ENCODE measurements around the gene METTL16. TPM values are rescaled to one million over a fixed set of nuclear protein-coding genes. Genes with fewer than 3 reads are reported as not detected.

METTL16 gene
- total RNA-seq, 1 experiment from 2014 or later = 37.6 TPM

- CTCF ChIA-PET = no interaction called here
- POLR2A ChIA-PET = no interaction called here
These were observed 36.6 kb downstream of the METTL16 start for GRCh38 chr17:2475056-2475455.

DNA sequence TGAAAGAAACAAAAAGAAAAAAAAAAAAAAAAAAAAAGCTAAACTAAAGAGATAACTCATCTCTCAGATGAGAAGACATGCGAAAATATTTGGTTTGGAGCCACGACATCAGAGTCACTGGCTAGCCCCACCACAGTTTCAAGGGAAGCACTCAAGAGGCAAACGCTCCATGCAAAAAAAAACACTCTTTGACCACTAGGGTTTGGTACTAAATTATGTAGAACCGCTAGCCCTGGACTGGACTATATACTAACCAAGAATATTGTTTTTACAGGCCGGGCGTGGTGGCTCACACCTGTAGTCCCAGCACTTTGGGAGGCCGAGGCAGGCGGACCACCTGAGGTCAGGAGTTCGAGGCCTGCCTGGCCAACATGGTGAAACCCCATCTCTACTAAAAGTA, 37.3 kb downstream of the METTL16 start:
- Histone ChIP-seq H3K4me2 (ENCODE audit: low read length) (no peak overlapping the region), H3K4me3 (replicated peaks in 1 of 2; ENCODE audit: low read depth in 1 of 2, low read length in 2 of 2) (no peak overlapping the region), H4K20me1 (ENCODE audit: insufficient read depth) (no peaks in the 10 kb centered on the region), H3K36me3 (ENCODE audit: control insufficient read depth in 1 of 2, insufficient read depth in 2 of 2, low read length in 2 of 2) (peaks cover 10 to 25% of the 10 kb centered on the region in 2 experiments; a peak in 2 of 4 replicates), H3K79me2 (ENCODE audit: insufficient read depth, low read length) (peaks cover 24% of the 10 kb centered on the region), H3K9me2 (ENCODE audit: insufficient read depth) (no peaks in the 10 kb centered on the region), H3K9me3 (ENCODE audit: control insufficient read depth in 1 of 2, insufficient read depth in 1 of 2, low read depth in 1 of 2, low read length in 2 of 2) (no peaks in the 10 kb centered on the region), H3K27ac (ENCODE audit: low read depth, low read length) (no peak overlapping the region), H3K9ac (ENCODE audit: low read length) (no peak overlapping the region), H3K4me1 (ENCODE audit: control insufficient read depth in 1 of 2, insufficient read depth in 2 of 2, low read length in 2 of 2) (no peaks in the 10 kb centered on the region), H3K27me3 (ENCODE audit: insufficient read depth, low read length) (no peaks in the 10 kb centered on the region), H2AFZ (ENCODE audit: low read depth, low read length, poor library complexity, severe bottlenecking) (no peak overlapping the region)
- TF ChIP-seq CTCF (IDR thresholded peaks at IDR 0.05 in 2 of 3, conservative IDR thresholded peaks at IDR 0.05 in 1 of 3; ENCODE audit: borderline replicate concordance in 1 of 3, insufficient read depth in 1 of 3, low read depth in 2 of 3, low read length in 2 of 3) (0 out of 6 replicates have a peak, but pooled peaks of 1 of the 3 experiments have one; percentile 10), SIN3A (IDR thresholded peaks at IDR 0.05; ENCODE audit: low read depth) (no peak), POLR2AphosphoS5 (IDR thresholded peaks at IDR 0.05; ENCODE audit: low read depth, low read length) (no peak), CEBPB (IDR thresholded peaks at IDR 0.05; ENCODE audit: low read depth) (no peak)
- intact Hi-C loops (cut with micrococcal nuclease) = no loop called here
- RAD21 ChIA-PET (ENCODE audit: low non-redundant PET in 1 of 2, low total read pairs in 2 of 2, uncharacterized antibody in 2 of 2, unreplicated experiment in 2 of 2) = no interaction called here
- ATAC-seq = no peak
- no TSS peak for BruUV-seq (replicated peaks)
- DNase-seq (ENCODE audit: low read depth, low spot score) = no peak
- CTCF ChIA-PET = no interaction called here
- POLR2A ChIA-PET = no interaction called here

More at GRCh38 chr17:2475056-2475455, 36.6 kb downstream of the METTL16 start:
- intact Hi-C loops (cut with micrococcal nuclease) = no loop called here
- DNase-seq (ENCODE audit: low read depth, low spot score) (no peak), ATAC-seq (no peak)
- no TSS peak for BruUV-seq (replicated peaks)
- Histone ChIP-seq H3K4me1 (ENCODE audit: control insufficient read depth in 1 of 2, insufficient read depth in 2 of 2, low read length in 2 of 2) (no peaks in the 10 kb centered on the region), H2AFZ (ENCODE audit: low read depth, low read length, poor library complexity, severe bottlenecking) (no peak overlapping the region), H3K9me3 (ENCODE audit: control insufficient read depth in 1 of 2, insufficient read depth in 1 of 2, low read depth in 1 of 2, low read length in 2 of 2) (no peaks in the 10 kb centered on the region), H3K4me2 (ENCODE audit: low read length) (no peak overlapping the region), H3K9ac (ENCODE audit: low read length) (no peak overlapping the region), H3K79me2 (ENCODE audit: insufficient read depth, low read length) (peaks cover 29% of the 10 kb centered on the region), H3K27ac (ENCODE audit: low read depth, low read length) (no peak overlapping the region), H3K9me2 (ENCODE audit: insufficient read depth) (no peaks in the 10 kb centered on the region), H4K20me1 (ENCODE audit: insufficient read depth) (no peaks in the 10 kb centered on the region), H3K27me3 (ENCODE audit: insufficient read depth, low read length) (no peaks in the 10 kb centered on the region), H3K36me3 (ENCODE audit: control insufficient read depth in 1 of 2, insufficient read depth in 2 of 2, low read length in 2 of 2) (peaks cover 10 to 18% of the 10 kb centered on the region in 2 experiments; a peak in 2 of 4 replicates), H3K4me3 (replicated peaks in 1 of 2; ENCODE audit: low read depth in 1 of 2, low read length in 2 of 2) (no peak overlapping the region)
- RAD21 ChIA-PET (ENCODE audit: low non-redundant PET in 1 of 2, low total read pairs in 2 of 2, uncharacterized antibody in 2 of 2, unreplicated experiment in 2 of 2) = no interaction called here
- TF ChIP-seq POLR2A (IDR thresholded peaks at IDR 0.05; ENCODE audit: borderline replicate concordance, extremely low read depth, insufficient read depth, insufficient read length) = no peak

All from HCT116 (cell line).